ENCODE results near the gene JARID2. TPM values are rescaled to one million over a fixed set of nuclear protein-coding genes. Genes with fewer than 3 reads are reported as not detected.

Gene JARID2
- total and polyA plus RNA-seq, 9 of the 15 experiments (the other 6 are each of a cell fraction or from before 2014, with no cell fraction given) = 5.0 to 29.0 (median 15.6) TPM

GRCh38 chr6:15304337-15305042, 58.6 kb downstream of the JARID2 start (continued):
- TF ChIP-seq ZFP91 (CRISPR knock-in tag; IDR thresholded peaks at IDR 0.05) = no peak
- TF ChIP-seq ZNF778 (CRISPR knock-in tag; IDR thresholded peaks at IDR 0.05) = no peak
- TF ChIP-seq TBP (optimal IDR thresholded peaks at IDR 0.05; ENCODE audit: low read depth, low read length) = no peak
- TF ChIP-seq YBX1 (IDR thresholded peaks at IDR 0.05) = no peak
- TF ChIP-seq SP2 (IDR thresholded peaks at IDR 0.05; ENCODE audit: extremely low read depth, low read depth, low read length, poor library complexity, severe bottlenecking) = no peak
- TF ChIP-seq MXI1 (IDR thresholded peaks at IDR 0.05; ENCODE audit: low read depth, low read length) = peak; percentile 53; the same call in 1 of the 2 replicates
- TF ChIP-seq VEZF1 (CRISPR knock-in tag; IDR thresholded peaks at IDR 0.05) = peak; percentile 32
- TF ChIP-seq NCOA6 (IDR thresholded peaks at IDR 0.05) = 0 out of 2 replicates have a peak, but pooled peaks have one; percentile 14
- TF ChIP-seq ZNF592 (IDR thresholded peaks at IDR 0.05) = 0 out of 2 replicates have a peak, but pooled peaks have one; percentile 36
- peak in 1 of 2 experiments; percentile 66; a peak in 1 of 4 replicates for TF ChIP-seq HDAC1 (IDR thresholded peaks at IDR 0.05)
- TF ChIP-seq ZNF445 (CRISPR knock-in tag; IDR thresholded peaks at IDR 0.05; ENCODE audit: low read depth) = no peak
- TF ChIP-seq TAF9B (IDR thresholded peaks at IDR 0.05; ENCODE audit: partially characterized antibody) = peak; percentile 52
- peak; percentile 54; the same call in 1 of the 2 replicates for TF ChIP-seq NCOR1 (IDR thresholded peaks at IDR 0.05)
- TF ChIP-seq NR2C2 (CRISPR knock-in tag; IDR thresholded peaks at IDR 0.05) = no peak
- 0 out of 2 replicates have a peak, but pooled peaks have one; percentile 12 for TF ChIP-seq NR2C2 (tag; IDR thresholded peaks at IDR 0.05)
- TF ChIP-seq ZNF79 (CRISPR knock-in tag; IDR thresholded peaks at IDR 0.05; ENCODE audit: low read depth) = no peak
- TF ChIP-seq ZNF512 (tag; IDR thresholded peaks at IDR 0.05) = no peak
- no peak for TF ChIP-seq CBX3 (IDR thresholded peaks at IDR 0.05; ENCODE audit: borderline replicate concordance in 1 of 2, low read length in 2 of 2)

Data from K562 (cell line).